C1 segment of cervical spinal cord (tissue), 14 donors: ENCODE data around the gene MYO5B.

ENCODE experiments used
- DNase-seq, 14 donors: peaks; one replicate each; lab custom pipeline; 2025; lab: John Stamatoyannopoulos, UW

Gene MYO5B

GRCh38 chr18:49886891-49887764 is 307.8 kb downstream of the MYO5B start:
- no peak for DNase-seq

DNA sequence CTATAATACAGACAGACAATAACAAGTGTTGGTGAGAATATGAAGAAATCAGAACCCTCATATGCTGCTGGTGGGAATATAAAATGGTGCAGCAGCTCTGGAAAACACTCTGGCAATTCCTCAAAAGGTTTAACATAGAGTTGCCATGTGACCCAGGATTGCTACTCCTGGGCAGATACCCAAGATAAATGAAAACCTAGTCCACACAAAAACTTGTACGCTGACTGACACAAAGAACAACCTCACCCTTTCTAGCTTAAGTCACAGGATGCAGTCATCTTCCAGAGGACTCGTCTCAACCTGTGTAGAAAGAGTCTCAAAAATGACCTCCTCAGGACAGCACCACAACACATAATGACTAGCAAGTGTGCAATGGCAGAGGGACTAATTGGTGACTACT is 310.0 kb downstream of the MYO5B start:
- no peak for DNase-seq

DNA sequence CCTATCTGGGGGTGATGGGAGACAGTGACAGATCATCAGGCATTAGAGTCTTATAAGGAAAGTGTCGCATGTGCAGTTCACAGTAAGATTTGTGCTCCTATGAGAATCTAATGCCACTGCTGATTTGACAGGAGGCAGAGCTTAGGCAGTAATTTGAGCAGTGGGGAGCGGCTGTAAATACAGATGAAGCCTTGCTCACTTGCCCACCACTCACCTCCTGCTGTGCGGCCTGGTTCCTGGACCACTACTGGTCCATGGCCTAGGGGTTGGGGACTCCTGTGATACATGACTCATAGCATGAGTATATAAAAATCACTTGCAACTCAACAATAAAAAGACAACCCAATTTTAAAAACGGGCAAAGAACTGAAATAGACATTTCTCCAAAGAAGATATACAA is 310.5 kb downstream of the MYO5B start:
- DNase-seq: no peak

DNA sequence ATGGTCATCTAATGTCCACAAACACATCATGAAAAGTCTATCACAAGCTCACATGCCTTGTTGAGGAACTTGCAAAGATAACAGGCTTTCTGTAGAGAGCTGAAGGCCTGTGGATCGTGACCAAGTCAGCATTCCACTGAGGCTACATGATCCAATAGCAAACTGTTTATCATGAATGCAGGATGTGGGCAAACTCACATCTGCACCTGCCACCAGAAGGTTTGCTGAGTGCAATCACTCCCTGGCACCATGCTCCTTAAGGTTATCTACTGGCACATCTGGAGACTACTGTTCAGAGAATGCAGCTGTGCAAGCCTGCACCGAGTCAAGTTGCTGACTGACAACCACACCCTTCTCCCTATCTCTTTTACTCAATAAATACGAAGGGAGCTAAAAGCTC is 314.3 kb downstream of the MYO5B start:
- no peak for DNase-seq

DNA sequence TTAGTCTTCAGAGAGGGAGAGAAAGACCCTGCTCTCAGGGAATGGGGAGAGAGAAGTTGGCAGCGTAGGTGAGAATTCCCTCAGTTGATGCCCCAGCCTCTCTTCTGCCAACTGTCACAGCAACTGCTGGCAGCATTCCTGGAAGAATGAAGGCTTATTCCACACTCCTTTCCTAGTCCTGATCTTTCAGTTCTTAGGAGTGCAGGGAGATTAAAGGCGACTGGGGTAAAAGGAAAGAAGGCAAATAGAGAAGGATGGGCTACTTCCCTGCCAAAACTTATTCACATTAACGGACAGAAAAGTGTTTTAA is 315.7 kb downstream of the MYO5B start:
- peak in 1 of 14 donors; percentile 47 for DNase-seq

GRCh38 chr18:49878567-49879270 is 316.2 kb downstream of the MYO5B start:
- peak in 1 of 14 donors; percentile 38 for DNase-seq

DNA sequence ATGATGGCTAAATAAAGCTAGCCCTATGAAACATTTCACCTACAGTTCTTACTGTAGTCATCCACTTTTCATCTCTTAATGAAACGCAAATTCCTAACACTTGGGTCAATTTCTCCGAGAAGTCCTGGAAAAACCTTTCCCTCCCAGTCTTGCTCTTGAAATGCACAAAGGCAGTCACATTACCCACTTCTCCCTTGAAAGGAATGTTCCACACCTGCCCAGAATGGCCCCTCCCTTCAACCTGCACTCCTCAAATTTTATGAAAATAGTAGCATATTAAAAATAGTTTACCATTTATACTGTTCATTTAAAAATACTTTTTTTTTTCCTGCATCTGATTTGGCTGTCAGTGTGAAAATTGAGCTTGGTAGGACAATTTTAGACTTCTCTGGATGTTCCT is 316.9 kb downstream of the MYO5B start:
- no peak for DNase-seq

GRCh38 chr18:49876536-49876935 is 318.4 kb downstream of the MYO5B start:
- no peak for DNase-seq

DNA sequence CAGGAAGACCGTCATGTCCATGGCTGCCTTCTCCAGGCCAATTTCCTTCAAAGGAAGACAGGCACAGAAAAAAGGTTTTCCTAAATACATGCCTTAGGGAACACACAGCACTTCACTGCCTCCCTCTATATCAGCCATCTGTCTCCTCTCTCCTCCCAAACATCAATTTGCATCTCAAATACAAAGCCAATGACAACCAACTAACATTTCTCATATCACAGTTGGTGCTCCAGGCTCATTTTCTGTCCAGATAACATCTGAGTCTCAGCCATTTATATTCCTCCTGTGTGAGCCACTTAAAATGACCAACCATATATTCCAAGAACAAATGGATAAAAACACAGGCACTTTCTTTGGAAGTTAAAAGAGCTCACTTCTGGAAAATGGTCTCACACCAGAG is 319.2 kb downstream of the MYO5B start:
- no peak for DNase-seq

- DNase-seq: no peak
Observed at GRCh38 chr18:49875155-49875554, 319.8 kb downstream of the MYO5B start.

GRCh38 chr18:49874238-49874637 is 320.7 kb downstream of the MYO5B start:
- DNase-seq: no peak

- no peak for DNase-seq
Observed at GRCh38 chr18:49869354-49869753, 325.6 kb downstream of the MYO5B start.

GRCh38 chr18:49866680-49867079 is 328.3 kb downstream of the MYO5B start:
- no peak for DNase-seq

DNA sequence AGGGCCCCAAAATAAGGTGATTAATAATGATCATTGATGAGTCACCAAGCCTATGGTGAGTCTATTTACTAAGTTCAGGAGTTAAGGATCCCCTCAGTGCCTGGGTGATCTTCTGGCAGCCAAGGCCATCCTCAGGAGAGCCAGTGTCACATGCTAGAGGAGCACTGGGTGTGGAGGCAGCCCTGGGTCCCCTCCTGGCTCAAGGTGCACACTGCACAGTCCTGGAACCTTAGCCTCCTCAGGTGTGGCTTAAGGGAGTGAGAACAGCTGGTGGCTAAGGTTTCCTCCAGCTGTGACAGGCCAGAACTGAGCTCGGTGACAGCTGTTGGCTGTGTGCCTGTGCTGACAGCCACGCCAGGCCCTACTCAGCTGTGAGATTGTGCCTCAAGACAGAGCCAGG is 329.5 kb downstream of the MYO5B start:
- no peak for DNase-seq

- DNase-seq: no peak
Observed at GRCh38 chr18:49863769-49864621, 331.0 kb downstream of the MYO5B start.

DNA sequence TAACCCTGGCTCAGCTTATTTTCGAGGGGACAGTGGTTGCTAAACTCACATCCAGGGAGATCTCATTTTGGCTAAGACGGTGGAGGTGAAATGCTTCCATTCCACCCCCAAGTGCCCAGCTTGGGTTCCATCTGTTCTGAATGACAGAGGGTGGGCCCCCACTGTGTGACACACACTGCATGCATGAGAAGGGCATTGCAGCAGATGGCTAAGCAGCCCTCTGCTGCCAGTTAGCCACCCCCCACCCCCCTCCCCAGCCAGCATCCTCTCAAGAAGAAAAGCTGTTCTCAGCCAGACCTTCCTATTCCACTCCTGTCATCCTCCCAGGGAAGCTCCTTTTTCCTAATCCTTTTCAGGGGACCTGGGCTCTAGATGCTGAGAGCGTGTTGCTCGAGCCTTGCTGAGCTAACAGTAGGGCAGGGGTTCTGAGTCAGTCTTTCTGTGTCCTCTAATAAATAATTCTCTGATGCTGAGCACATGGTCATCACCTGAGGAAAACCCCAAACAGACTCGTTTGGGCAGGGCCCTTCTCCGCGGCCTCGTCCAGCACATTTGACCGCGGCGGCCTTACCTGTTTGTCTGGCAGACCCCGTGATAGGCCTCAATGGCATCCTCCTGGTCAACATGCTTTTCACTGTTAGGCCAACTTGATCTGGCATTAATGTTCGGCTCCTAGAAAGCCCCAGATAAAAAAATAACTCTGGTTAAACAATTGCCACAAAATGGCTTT is 332.1 kb downstream of the MYO5B start:
- DNase-seq: peak in 2 of 14 donors; percentile 30 to 93

GRCh38 chr18:49861659-49862058 is 333.3 kb downstream of the MYO5B start:
- DNase-seq: no peak

- DNase-seq: no peak
Observed at GRCh38 chr18:49859725-49860124, 335.2 kb downstream of the MYO5B start.

- DNase-seq: no peak
Observed at GRCh38 chr18:49859021-49859359, 336.0 kb downstream of the MYO5B start.

GRCh38 chr18:49858309-49859020 is 336.5 kb downstream of the MYO5B start:
- peak in 10 of 14 donors; percentile 8 to 42 (median 24) for DNase-seq

- DNase-seq: no peak
Observed at GRCh38 chr18:49857708-49858107, 337.2 kb downstream of the MYO5B start.
